Kidney capillary endothelial cell (primary cell): Measurements from ENCODE around the gene EXTL1.

Experiments used
- DNase-seq: peaks from one replicate; pipeline ENCODE4 v3.0.0-alpha.2; 2018; ENCODE audit warnings: low spot score

The EXTL1 gene

DNA sequence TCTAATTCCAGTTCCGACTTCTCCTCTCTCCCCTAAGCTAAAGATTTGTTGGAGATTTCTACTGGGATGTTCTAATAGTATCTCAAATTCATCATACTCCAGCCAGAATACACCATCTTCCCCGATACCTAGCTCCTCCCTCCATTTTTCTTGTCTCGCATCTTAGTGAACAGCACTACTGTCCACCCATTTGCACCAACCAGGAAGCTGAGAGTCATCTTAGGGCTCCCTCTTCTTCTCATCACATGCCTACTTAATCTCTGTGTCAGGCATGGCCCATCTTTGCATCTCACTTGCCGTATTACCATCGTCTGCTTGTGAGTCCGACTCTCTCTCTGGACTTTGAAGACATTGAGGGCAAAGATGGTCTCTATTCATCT is 49.4 kb downstream of the EXTL1 start:
- no peak for DNase-seq

DNA sequence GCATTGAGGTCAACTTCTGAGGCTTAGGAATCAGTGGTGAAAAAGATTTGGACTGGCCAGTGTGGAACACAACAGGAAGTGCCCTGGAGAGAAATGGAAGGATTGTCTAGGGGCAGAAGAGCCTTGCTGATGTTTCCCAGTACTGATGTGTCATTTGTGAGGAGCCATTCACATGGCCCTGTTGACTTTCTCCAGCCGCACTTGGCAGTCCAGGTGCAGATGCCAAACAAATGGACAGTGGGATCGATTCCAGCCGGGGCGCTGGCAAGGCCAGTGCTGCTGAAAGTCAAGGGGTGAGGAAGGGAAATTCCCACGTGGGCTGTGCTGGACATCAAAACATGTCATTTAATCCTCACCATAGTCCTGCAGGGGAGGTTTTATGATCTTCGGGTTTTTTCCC is 50.7 kb downstream of the EXTL1 start:
- no peak for DNase-seq

DNA sequence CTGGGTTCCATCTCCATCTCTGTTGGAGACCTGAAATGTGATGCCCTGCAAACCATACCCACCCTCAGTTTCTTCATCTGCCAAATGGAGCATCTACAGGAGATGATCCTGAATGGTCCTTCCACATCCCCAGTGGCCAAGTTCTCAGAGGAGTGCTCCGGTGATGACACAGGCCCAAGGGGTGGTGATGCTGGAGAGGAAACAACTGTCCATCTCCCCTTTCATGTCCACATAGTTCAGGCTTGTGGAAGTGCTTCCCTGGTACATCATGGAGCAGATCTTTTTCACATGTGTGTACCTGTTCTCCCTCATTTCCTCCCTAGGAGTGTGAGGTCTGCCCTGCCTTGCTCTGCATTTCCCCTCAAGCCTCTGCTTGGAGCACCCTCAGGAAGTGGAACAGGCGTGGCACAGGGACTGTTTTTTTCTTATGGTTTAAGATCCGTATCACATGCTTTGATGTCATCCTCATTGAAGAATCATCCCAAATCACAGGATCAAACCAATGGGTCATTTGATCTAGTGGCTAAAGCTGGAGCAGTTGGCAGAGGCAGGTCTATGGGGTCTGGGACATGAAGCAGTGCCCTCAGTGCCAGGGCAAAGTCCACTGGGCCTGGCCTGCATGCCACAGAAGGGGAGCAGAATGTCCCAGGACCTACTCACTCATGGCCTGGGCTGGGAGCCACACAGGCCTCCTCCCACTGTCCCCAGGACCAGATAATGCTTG is 54.0 kb downstream of the EXTL1 start:
- no peak for DNase-seq

DNA sequence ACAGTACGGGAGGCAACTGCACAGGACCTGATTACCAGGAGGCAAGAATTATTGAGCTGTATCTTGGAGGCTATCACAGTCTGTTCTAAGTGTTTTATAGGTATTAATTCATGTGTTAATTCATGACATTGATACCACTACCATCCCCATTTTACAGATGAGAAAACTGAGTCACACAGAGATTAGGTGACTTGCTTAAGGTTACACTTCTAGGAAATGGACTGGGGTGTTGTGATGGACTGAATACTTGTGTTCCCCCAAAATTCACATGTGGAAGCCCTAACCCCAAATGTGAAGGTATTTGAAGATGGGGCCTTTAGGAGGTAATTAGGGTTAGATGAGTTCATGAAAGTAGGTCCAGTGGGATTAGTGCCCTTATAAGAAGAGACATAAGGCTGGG is 55.9 kb downstream of the EXTL1 start:
- DNase-seq, result no peak

DNA sequence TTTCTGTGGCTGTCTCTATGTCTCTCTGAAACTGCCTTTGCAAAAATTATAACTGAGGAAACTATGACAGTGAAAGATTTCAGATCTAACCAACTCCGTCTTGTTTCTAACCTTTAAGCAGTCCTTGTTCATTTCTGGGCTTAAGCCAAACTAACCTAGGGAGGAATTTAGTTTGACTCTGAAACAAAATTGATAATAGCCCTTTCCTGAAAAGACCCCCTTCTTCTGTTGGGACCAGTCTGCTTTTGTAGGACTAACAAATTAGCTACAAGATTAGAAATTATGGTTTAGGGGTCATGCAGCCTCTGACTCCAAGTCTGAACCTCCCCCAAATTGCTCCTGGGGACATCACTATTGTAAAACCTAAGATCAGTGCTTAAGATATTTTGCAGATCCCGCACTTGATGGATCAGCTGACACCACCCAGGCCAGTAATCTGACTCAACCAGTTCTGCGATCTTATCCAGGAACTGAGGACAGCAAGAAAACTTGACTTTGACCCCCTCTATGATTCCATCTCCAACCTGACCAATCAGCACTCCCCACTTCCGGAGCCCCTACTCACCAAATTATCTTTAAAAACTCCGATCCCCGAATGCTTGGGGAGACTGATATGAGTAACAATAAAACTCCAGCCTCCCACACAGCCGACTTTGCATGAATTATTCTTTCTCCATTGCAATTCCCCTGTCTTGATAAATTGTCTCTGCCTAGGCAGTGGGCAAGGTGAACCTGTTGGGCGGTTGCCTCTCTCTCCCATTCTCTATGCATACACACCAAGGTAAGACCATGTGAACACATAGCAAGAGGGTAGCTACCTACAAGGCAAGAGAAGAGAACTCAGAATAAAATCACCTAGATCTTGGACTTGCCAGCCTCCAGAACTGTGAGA is 57.0 kb downstream of the EXTL1 start:
- DNase-seq, result no peak

DNA sequence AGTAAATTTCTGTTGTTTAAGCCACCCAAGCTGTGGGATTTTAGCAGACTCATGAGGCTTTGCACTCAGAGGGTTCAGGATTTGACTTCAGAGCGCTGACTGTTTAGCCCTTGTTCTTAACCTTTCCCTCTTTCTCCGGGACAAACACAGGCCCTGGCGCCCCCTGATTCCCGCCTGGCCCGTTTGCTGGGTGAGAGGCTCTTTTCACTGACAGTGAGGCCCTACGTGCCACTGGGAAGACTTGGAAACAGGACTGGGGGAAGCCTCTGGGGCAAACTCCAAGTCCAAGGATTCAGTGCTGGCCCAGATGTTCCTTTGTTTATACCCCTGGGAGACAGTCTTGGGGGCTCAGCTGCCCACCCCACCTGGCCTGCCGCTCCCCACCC is 57.6 kb downstream of the EXTL1 start:
- no peak for DNase-seq

DNA sequence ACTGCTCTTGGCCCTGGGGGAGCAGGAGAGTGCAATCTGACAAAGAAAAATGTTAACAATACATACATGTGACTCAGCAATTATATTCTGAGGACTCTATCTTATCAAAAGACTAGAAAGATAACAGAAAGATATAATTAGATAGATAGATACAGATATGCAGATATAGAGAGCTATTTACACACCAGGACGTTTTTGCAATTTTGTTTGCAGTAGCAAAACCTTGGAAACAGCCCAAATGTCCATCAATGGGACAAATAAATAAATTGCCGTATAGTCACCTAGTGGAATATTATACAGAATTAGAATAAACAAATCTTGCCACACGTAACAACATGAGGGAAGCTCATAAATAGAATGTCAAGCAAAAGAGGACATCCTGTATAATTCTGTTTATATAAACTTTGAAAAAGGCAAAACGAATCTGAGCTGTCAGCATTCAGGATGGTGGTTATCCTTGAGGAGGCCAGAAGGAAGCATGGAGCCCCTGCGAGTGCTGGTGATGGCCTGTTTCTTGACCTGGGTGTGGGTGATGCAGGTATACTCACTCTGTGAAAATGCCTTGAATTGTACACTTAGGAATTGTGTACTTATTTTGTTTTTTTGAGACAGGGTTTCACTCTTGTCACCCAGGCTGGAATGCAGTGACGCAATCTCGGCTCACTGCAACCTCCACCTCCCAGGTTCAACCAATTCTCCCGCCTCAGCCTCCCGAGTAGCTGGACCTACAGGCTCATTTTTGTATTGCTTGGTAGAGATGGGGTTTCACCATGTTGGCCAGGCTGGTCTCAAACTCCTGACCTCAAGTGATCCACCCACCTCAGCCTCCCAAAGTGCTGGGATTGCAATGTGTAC is 58.6 kb downstream of the EXTL1 start:
- no peak for DNase-seq

DNA sequence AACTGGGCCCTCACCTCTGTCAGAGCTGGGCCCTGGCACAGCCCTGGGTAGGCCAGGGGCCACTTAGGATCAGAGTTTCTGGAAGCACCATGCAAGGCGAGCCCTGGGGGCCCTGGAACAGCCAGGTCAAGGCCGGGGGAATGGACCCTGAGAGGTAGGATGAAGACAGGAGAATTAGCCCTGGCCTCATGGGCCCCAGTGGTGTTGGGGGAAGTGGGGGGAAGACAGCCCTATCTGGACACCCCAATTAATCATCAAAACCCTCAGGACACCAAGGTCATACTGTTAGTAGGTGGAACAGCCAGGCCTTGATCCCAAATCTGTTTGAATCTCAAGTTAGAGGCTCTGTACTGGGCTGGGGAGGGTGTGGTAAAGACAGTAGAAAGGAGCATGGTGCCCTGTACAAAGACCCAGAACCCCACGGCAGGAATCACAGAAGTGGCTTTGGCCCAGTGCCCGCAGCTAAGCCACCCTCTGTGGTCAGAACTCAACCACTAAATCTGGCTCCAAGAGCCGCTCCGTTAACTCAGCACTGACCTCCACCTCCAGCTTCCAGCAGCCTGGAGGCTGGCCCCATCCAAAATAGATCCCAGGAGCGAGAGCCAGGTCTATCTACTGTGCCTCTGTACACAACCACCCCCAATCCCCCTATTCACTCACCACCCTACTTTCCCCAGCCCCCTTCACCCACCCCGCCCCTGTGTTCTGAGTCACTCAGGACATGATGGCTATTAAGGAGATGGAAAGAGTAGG is 59.9 kb downstream of the EXTL1 start:
- no peak for DNase-seq

DNA sequence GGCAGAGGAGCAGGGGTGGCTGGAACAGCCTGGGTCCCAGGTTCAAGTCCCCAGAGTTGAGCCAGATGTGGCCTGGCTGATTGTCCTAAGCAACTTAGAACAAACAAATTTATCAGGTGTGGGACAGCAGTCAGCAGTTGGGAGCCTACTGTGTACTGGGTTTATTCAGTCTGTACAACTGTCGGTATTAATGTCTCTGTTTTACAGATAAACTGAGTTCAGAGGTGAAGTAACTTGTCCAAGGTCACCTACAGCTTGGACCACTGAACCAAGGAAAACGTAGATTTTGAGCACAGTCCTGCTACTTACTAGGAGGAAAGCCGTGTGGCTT is 60.4 kb downstream of the EXTL1 start:
- no peak for DNase-seq

DNA sequence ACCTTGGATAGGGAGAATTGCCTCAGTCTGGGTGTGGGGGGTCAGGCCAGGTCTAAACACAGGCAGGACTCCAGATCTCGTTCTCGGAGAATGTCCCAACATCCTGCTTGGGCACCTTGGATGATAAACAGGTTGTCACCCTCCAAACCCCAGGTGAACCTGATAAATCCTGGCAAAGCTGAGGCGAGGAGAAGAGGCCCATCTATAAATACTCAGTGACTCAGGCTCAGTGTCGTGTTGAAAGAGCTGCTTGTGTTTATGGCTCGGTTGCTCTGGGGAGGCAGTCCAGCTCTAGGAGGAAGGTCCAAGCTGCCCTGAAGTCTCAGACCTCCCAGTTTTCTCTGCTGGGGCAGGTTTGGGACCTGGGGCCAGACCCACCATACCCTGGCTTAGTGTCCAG is 61.6 kb downstream of the EXTL1 start:
- DNase-seq, result no peak

DNA sequence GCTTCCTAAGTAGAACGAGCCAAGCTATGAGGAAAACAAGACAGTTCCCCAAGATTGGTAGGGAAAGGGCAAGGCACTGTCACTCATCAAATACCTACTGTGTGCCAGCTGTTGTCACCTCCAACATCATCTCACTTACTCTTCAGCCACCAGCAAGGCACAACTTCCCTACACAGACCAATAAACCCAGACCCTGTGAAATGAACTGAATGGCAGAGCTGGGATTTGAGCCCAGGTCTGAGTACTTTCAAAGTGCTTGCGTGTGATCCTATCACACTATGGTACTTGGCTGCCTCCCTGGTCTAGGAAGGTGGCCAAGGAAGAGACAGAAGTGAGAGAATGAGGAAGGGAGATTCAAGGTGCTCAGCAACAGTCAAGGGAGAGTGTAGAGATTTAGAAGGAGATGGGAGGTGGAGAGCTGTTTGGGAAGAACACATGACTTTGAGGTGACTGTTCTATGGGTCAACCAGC is 62.6 kb downstream of the EXTL1 start:
- DNase-seq, result no peak

DNA sequence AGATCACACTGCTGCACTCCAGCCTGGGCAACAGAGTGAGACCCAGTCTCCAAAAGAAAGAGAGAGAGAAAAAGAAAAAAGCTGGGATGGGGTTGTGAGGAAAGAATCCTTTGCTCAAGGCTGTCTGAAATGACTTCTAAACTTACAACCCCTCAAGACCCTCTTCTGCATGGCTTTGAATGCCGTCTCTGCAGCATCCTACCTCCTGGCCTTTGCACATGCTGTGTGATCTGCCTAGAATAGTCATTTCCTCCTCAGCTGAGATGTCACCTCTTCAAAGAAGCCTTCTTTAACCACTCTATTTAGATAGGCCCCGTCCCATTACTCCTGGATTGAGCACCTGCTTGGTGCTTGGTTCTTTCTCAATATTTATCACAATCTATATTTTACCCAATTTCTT is 63.3 kb downstream of the EXTL1 start:
- no peak for DNase-seq
